ENCODE data around the gene TMEM154.

The TMEM154 gene

DNA sequence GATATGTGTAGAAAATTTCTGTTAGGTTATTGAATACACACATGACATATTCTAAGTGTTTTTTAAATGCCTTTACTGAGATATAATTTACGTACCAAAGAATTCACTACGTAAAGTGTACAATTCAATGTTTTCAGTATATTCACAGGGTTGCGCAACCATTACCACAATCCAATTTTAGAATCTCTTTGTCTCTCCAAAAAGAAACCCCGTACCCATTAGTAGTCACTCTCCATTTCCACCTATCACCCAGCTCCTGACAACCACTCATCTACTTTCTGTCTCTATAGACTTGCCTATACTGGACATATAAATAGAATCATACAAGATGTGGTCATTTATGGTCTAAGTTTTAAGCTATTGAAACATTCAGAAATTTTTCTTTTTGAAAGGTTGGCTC is 90.9 kb downstream of the TMEM154 start:
- no peak for DNase-seq

DNA sequence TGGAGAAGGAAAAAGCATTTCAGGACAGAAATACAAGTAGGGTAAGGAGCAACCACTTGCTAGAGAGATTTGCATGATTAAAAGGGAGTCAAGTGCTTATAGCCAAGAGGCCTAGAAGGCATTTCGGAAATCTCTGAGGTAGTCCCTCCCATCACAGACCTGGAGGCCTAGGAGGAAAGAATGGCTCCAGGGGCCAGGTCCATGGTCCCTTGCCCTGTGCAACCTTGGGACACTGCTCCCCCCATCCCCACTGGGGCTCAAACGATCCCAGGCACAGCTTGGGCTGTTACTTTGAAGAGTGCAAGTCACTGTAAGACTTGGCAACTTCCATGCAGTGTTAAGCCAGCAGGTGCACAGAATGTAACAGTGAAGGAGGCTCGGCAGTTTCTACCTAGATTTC is 92.7 kb downstream of the TMEM154 start:
- no peak for DNase-seq

- no peak for DNase-seq
Observed at GRCh38 chr4:152586668-152587067, 93.1 kb downstream of the TMEM154 start.

DNA sequence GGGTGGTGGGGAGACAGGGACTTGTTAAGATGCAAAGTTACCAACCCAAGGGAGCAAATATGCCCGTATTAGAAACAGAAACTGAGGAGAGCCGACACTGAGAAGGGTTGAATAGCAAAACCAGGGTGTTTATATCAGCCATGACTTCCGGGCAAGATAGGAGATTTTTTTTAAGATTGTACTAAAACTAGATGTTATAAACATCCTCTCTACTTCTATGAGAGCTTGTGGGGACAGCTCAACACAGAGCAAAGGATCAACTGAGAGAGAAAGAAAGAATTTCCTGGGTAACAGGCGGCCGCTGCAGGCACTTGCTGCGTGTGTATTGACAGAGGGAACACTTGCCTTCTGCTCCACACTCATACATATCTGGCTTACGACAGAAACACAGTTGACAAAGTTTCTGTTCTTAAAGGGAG is 94.8 kb downstream of the TMEM154 start:
- DNase-seq, result no peak

GRCh38 chr4:152581536-152582160 is 98.1 kb downstream of the TMEM154 start:
- no peak for DNase-seq

GRCh38 chr4:152579916-152580315 is 99.9 kb downstream of the TMEM154 start:
- no peak for DNase-seq

DNA sequence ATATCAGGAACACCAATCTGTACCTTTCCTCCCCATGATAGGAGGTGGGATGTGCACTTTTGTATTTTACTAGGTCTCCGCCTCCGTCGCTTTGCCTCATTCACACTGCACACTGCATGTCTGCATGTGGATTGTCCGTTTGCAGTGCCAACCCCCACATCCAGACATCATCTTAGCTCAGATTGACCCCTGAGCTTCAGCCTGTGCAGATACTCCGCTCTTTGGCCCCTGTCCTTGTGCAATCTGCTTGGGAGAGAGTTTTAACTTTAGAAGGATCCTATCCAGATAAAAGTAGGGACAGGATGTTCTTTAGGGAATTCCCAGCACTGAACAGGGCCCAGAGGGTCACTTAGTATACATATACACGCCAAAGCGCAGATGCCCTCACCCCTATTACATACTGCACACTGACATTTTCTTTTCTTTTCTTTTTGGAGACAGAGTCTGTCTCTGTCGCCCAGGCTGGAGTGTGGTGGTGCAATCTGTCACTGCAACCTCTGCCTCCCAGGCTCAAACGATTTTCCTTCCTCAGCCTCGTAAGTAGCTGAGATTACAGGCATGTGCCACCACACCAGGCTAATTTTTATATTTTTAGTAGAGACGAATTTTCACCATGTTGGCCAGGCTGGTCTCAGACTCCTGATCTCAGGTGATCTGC is 100.6 kb downstream of the TMEM154 start:
- DNase-seq, result no peak

GRCh38 chr4:152578670-152579069 is 101.1 kb downstream of the TMEM154 start:
- DNase-seq, result no peak

GRCh38 chr4:152577708-152578396 is 101.9 kb downstream of the TMEM154 start:
- no peak for DNase-seq

DNA sequence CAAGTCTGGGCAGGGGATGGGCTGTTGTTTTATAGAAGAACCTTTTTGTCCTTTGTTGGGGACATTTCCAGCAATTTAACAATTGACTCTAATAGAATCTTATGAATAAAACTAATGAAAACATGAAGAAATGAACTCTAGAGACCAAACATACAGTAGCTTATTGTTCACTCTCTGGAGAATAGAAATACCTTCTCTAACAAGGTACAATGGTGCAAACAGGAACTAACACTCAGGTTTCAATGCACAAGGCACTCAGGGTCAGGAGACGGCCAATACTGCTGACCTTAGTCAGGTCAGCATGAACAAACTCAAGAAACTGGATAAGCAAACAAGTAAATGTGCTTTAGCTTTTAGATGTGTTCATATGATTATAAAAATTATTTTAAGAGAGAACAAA is 104.3 kb downstream of the TMEM154 start:
- no peak for DNase-seq

GRCh38 chr4:152573861-152574260 is 105.9 kb downstream of the TMEM154 start:
- no peak for DNase-seq

- no peak for DNase-seq
Observed at GRCh38 chr4:152572417-152573086, 107.2 kb downstream of the TMEM154 start.

GRCh38 chr4:152571770-152572169 is 108.0 kb downstream of the TMEM154 start:
- no peak for DNase-seq

DNA sequence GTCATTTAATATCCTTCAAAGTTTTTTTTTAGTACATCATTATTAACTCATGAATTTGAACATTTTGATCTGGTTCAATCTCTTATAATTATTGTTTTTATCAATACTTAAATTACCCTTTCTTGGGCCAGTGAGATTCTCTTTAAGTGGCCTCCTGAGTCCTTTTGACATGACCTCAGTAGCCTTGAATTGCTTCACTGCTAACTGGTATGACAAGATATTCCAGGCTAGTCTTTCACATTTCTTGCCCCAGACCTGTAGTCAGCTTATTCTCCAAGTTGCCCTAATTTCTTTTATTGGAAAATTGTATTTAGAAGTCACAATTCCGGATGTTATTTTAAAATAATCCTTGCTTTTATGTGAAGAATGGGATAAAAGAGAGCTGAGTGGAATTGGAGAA is 108.5 kb downstream of the TMEM154 start:
- DNase-seq, result no peak

Measured in activated CD8-positive, alpha-beta memory T cell treated with anti-CD3 and anti-CD28 coated beads, Interleukin-2, amount 50 U/mL, for 4 hours (primary cell).